ENCODE measurements around the gene TRPM5.

DNA sequence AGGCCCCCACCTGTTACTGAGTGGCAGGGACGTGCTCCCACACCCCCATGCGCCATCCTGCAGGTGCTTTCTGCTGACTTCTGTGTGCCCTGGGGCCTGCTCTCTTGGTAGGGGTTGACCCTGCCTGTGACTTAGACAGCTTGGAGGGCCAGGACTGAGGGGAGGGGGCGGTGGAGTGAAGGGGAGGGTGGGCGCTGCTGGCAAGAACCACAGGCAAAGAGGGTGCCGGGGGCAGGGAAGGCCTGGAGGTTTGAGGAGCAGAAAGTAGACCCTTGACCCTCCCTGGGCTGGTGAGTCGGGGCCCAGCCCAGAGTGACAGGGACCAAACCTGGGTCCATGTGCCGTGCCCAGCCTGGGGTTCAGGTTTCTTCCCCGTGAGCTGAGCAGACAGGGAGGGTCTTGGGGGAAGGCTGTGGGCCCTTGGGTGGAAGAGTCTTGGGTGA lies 18.2 kb upstream of the TRPM5 start:
- no peak for TF ChIP-seq EZH2phosphoT487 (conservative IDR thresholded peaks at IDR 0.05; ENCODE audit: low read length)
- TF ChIP-seq, protein P1, sequence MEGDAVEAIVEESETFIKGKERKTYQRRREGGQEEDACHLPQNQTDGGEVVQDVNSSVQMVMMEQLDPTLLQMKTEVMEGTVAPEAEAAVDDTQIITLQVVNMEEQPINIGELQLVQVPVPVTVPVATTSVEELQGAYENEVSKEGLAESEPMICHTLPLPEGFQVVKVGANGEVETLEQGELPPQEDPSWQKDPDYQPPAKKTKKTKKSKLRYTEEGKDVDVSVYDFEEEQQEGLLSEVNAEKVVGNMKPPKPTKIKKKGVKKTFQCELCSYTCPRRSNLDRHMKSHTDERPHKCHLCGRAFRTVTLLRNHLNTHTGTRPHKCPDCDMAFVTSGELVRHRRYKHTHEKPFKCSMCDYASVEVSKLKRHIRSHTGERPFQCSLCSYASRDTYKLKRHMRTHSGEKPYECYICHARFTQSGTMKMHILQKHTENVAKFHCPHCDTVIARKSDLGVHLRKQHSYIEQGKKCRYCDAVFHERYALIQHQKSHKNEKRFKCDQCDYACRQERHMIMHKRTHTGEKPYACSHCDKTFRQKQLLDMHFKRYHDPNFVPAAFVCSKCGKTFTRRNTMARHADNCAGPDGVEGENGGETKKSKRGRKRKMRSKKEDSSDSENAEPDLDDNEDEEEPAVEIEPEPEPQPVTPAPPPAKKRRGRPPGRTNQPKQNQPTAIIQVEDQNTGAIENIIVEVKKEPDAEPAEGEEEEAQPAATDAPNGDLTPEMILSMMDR (IDR thresholded peaks at IDR 0.05; ENCODE audit: insufficient read depth, low read length, poor library complexity, severe bottlenecking), result no peak

Data from SU-DHL-6 (cell line).